Measurements from ENCODE around the gene BCAS3.

The BCAS3 gene

GRCh38 chr17:61388561-61389356 is 711.1 kb downstream of the BCAS3 start:
- WGBS (ENCODE audit: extremely low coverage, insufficient coverage, insufficient read length) = no CpG with 5 or more reads among the region's 21 CpGs
- no peak overlapping the region for H2AFZ ChIP-seq (ENCODE audit: insufficient read depth, low read length, poor library complexity)

GRCh38 chr17:61389670-61390478 is 712.2 kb downstream of the BCAS3 start:
- Histone ChIP-seq H2BK12ac (ENCODE audit: low read length) (no peak overlapping the region), H3K27ac (ENCODE audit: low read depth, low read length) (no peak overlapping the region), H2BK5ac (ENCODE audit: low read depth, low read length, poor library complexity) (no peak overlapping the region), H4K91ac (ENCODE audit: low read depth, low read length) (no peak overlapping the region), H3K4ac (ENCODE audit: low read depth, low read length) (no peak overlapping the region), H3K14ac (ENCODE audit: low read length) (no peak overlapping the region), H3K4me3 (ENCODE audit: low read depth, low read length) (no peak overlapping the region), H3K79me1 (ENCODE audit: low read length) (peaks cover 2% of the 10 kb centered on the region), H4K8ac (ENCODE audit: low read depth, low read length) (no peak overlapping the region), H3K36me3 (ENCODE audit: control insufficient read depth in 1 of 2, insufficient read depth in 2 of 2, low read length in 2 of 2) (no peaks in the 10 kb centered on the region), H2AFZ (ENCODE audit: insufficient read depth, low read length, poor library complexity) (no peak overlapping the region), H3K18ac (ENCODE audit: low read length) (no peak overlapping the region), H3K9me3 (ENCODE audit: insufficient read depth, low read depth, low read length) (no peaks in the 10 kb centered on the region), H3K9ac (ENCODE audit: low read length) (no peak overlapping the region), H4K12ac (ENCODE audit: low read depth, low read length) (no peak overlapping the region), H2AK5ac (ENCODE audit: low read length) (no peak overlapping the region), H3K4me2 (ENCODE audit: low read length) (no peak overlapping the region), H3K27me3 (ENCODE audit: insufficient read depth, low read length) (peaks cover under 1% of the 10 kb centered on the region), H3K23ac (ENCODE audit: low read length) (no peak overlapping the region), H3K4me1 (ENCODE audit: control insufficient read depth in 1 of 2, insufficient read depth in 2 of 2, low read length in 2 of 2) (peaks cover 12 to 15% of the 10 kb centered on the region in 2 experiments), H3K79me2 (ENCODE audit: control insufficient read depth, insufficient read depth, low read length, poor library complexity) (no peaks in the 10 kb centered on the region), H2BK120ac (ENCODE audit: insufficient read depth, low read length, poor library complexity) (no peak overlapping the region)
- WGBS (ENCODE audit: extremely low coverage, insufficient coverage, insufficient read length) = no CpG with 5 or more reads among the region's 25 CpGs
- DNase-seq = peak in 1 of 2 donors; percentile 44

More at GRCh38 chr17:61388561-61389356, 711.1 kb downstream of the BCAS3 start:
- Histone ChIP-seq H2AK5ac (ENCODE audit: low read length) (no peak overlapping the region), H3K36me3 (ENCODE audit: control insufficient read depth in 1 of 2, insufficient read depth in 2 of 2, low read length in 2 of 2) (no peaks in the 10 kb centered on the region), H3K27me3 (ENCODE audit: insufficient read depth, low read length) (no peaks in the 10 kb centered on the region), H3K9me3 (ENCODE audit: insufficient read depth, low read depth, low read length) (peaks cover 2% of the 10 kb centered on the region), H3K23ac (ENCODE audit: low read length) (no peak overlapping the region), H3K14ac (ENCODE audit: low read length) (no peak overlapping the region), H3K18ac (ENCODE audit: low read length) (no peak overlapping the region), H3K4me2 (ENCODE audit: low read length) (no peak overlapping the region), H3K27ac (ENCODE audit: low read depth, low read length) (no peak overlapping the region), H3K79me2 (ENCODE audit: control insufficient read depth, insufficient read depth, low read length, poor library complexity) (no peaks in the 10 kb centered on the region), H4K12ac (ENCODE audit: low read depth, low read length) (no peak overlapping the region), H2BK120ac (ENCODE audit: insufficient read depth, low read length, poor library complexity) (no peak overlapping the region), H2BK12ac (ENCODE audit: low read length) (no peak overlapping the region), H3K79me1 (ENCODE audit: low read length) (peaks cover 2% of the 10 kb centered on the region), H4K91ac (ENCODE audit: low read depth, low read length) (no peak overlapping the region), H3K4me1 (ENCODE audit: control insufficient read depth in 1 of 2, insufficient read depth in 2 of 2, low read length in 2 of 2) (peaks cover 4 to 10% of the 10 kb centered on the region in 2 experiments), H4K8ac (ENCODE audit: low read depth, low read length) (no peak overlapping the region), H3K9ac (ENCODE audit: low read length) (no peak overlapping the region), H3K4me3 (ENCODE audit: low read depth, low read length) (no peak overlapping the region), H2BK5ac (ENCODE audit: low read depth, low read length, poor library complexity) (no peak overlapping the region), H3K4ac (ENCODE audit: low read depth, low read length) (no peak overlapping the region)
- no peak for DNase-seq

GRCh38 chr17:61390479-61390791 is 712.8 kb downstream of the BCAS3 start:
- no CpG with 5 or more reads among the region's 11 CpGs for WGBS (ENCODE audit: extremely low coverage, insufficient coverage, insufficient read length)
- no peak overlapping the region for H3K4me2 ChIP-seq (ENCODE audit: low read length)
- no peaks in the 10 kb centered on the region for H3K79me1 ChIP-seq (ENCODE audit: low read length)
- peaks cover 6% of the 10 kb centered on the region for H3K27me3 ChIP-seq (ENCODE audit: insufficient read depth, low read length)
- peaks cover 15 to 16% of the 10 kb centered on the region in 2 experiments for H3K4me1 ChIP-seq (ENCODE audit: control insufficient read depth in 1 of 2, insufficient read depth in 2 of 2, low read length in 2 of 2)
- H3K9ac ChIP-seq (ENCODE audit: low read length) = no peak overlapping the region
- no peak overlapping the region for H4K12ac ChIP-seq (ENCODE audit: low read depth, low read length)
- DNase-seq = no peak
- H3K23ac ChIP-seq (ENCODE audit: low read length) = no peak overlapping the region
- no peak overlapping the region for H3K4me3 ChIP-seq (ENCODE audit: low read depth, low read length)
- H4K8ac ChIP-seq (ENCODE audit: low read depth, low read length) = no peak overlapping the region
- no peak overlapping the region for H2AFZ ChIP-seq (ENCODE audit: insufficient read depth, low read length, poor library complexity)
- H3K36me3 ChIP-seq (ENCODE audit: control insufficient read depth in 1 of 2, insufficient read depth in 2 of 2, low read length in 2 of 2) = no peaks in the 10 kb centered on the region
- H3K4ac ChIP-seq (ENCODE audit: low read depth, low read length) = no peak overlapping the region
- H3K18ac ChIP-seq (ENCODE audit: low read length) = no peak overlapping the region
- no peak overlapping the region for H2AK5ac ChIP-seq (ENCODE audit: low read length)
- no peak overlapping the region for H3K27ac ChIP-seq (ENCODE audit: low read depth, low read length)
- no peak overlapping the region for H3K14ac ChIP-seq (ENCODE audit: low read length)
- H3K9me3 ChIP-seq (ENCODE audit: insufficient read depth, low read depth, low read length) = no peaks in the 10 kb centered on the region
- H4K91ac ChIP-seq (ENCODE audit: low read depth, low read length) = no peak overlapping the region
- no peak overlapping the region for H2BK12ac ChIP-seq (ENCODE audit: low read length)
- H2BK5ac ChIP-seq (ENCODE audit: low read depth, low read length, poor library complexity) = no peak overlapping the region
- H2BK120ac ChIP-seq (ENCODE audit: insufficient read depth, low read length, poor library complexity) = no peak overlapping the region
- H3K79me2 ChIP-seq (ENCODE audit: control insufficient read depth, insufficient read depth, low read length, poor library complexity) = no peaks in the 10 kb centered on the region

GRCh38 chr17:61391595-61392291 is 714.1 kb downstream of the BCAS3 start:
- Histone ChIP-seq H3K4me1 (ENCODE audit: control insufficient read depth in 1 of 2, insufficient read depth in 2 of 2, low read length in 2 of 2) (peaks cover 17% of the 10 kb centered on the region in 2 experiments), H2BK12ac (ENCODE audit: low read length) (no peak overlapping the region), H4K12ac (ENCODE audit: low read depth, low read length) (no peak overlapping the region), H3K27ac (ENCODE audit: low read depth, low read length) (no peak overlapping the region), H2AFZ (ENCODE audit: insufficient read depth, low read length, poor library complexity) (no peak overlapping the region), H3K9ac (ENCODE audit: low read length) (no peak overlapping the region), H4K8ac (ENCODE audit: low read depth, low read length) (no peak overlapping the region), H3K36me3 (ENCODE audit: control insufficient read depth in 1 of 2, insufficient read depth in 2 of 2, low read length in 2 of 2) (no peaks in the 10 kb centered on the region), H3K14ac (ENCODE audit: low read length) (no peak overlapping the region), H2AK5ac (ENCODE audit: low read length) (no peak overlapping the region), H3K23ac (ENCODE audit: low read length) (no peak overlapping the region), H3K4me2 (ENCODE audit: low read length) (no peak overlapping the region), H2BK120ac (ENCODE audit: insufficient read depth, low read length, poor library complexity) (no peak overlapping the region), H2BK5ac (ENCODE audit: low read depth, low read length, poor library complexity) (no peak overlapping the region), H3K9me3 (ENCODE audit: insufficient read depth, low read depth, low read length) (peaks cover 3% of the 10 kb centered on the region), H3K79me2 (ENCODE audit: control insufficient read depth, insufficient read depth, low read length, poor library complexity) (no peaks in the 10 kb centered on the region), H3K4ac (ENCODE audit: low read depth, low read length) (no peak overlapping the region), H3K18ac (ENCODE audit: low read length) (no peak overlapping the region), H3K79me1 (ENCODE audit: low read length) (no peaks in the 10 kb centered on the region), H3K4me3 (ENCODE audit: low read depth, low read length) (no peak overlapping the region), H3K27me3 (ENCODE audit: insufficient read depth, low read length) (peaks cover 19% of the 10 kb centered on the region), H4K91ac (ENCODE audit: low read depth, low read length) (no peak overlapping the region)
- DNase-seq = no peak
- no CpG with 5 or more reads among the region's 19 CpGs for WGBS (ENCODE audit: extremely low coverage, insufficient coverage, insufficient read length)
